Choroid plexus epithelial cell (primary cell): Measurements from ENCODE around the gene XG.
"Not testable (repeated sequence)": the region's sequence is repeated elsewhere in the genome, so short reads cannot be mapped to it uniquely, and the experiment has no call there.

Experiments
- DNase-seq: peaks from one replicate; pipeline ENCODE4 v3.0.0-alpha.2; 2010; ENCODE audit warnings: low read depth
- H3K4me3 ChIP-seq: 2 replicates; pipeline ENCODE4 v1.5.1; 2011; ENCODE audit warnings: low read depth, mild to moderate bottlenecking, control low read depth, low read length, moderate library complexity
- CTCF ChIP-seq: conservative IDR thresholded peaks from 2 replicates; pipeline ENCODE4 v1.5.1; 2011; ENCODE audit warnings: low read depth, mild to moderate bottlenecking, control low read depth, inconsistent platforms, low read length, moderate library complexity

Gene XG

GRCh38 chrX:2751291-2751690 is 549 bp upstream of the XG start:
- TF ChIP-seq CTCF, result no peak
- H3K4me3 ChIP-seq, result no peak overlapping the region
- DNase-seq, result no peak

GRCh38 chrX:2752441-2752840 is 601 bp downstream of the XG start:
- not testable (repeated sequence) for H3K4me3 ChIP-seq, DNase-seq

GRCh38 chrX:2755163-2755715 is 3.4 kb downstream of the XG start:
- not testable (repeated sequence) for H3K4me3 ChIP-seq, DNase-seq

GRCh38 chrX:2756548-2756947 is 4.7 kb downstream of the XG start:
- no peak for DNase-seq
- no peak for TF ChIP-seq CTCF
- no peak overlapping the region for H3K4me3 ChIP-seq

- no peak for DNase-seq
- H3K4me3 ChIP-seq, result no peak overlapping the region
- TF ChIP-seq CTCF, result no peak
These were observed 9.4 kb downstream of the XG start for GRCh38 chrX:2761246-2761645.

GRCh38 chrX:2762671-2763070 is 10.8 kb downstream of the XG start:
- DNase-seq, H3K4me3 ChIP-seq: not testable (repeated sequence)

GRCh38 chrX:2764766-2765548 is 13.1 kb downstream of the XG start:
- DNase-seq, H3K4me3 ChIP-seq: not testable (repeated sequence)

GRCh38 chrX:2765549-2765830 is 13.7 kb downstream of the XG start:
- no peak for TF ChIP-seq CTCF
- DNase-seq, result no peak

GRCh38 chrX:2766906-2767305 is 15.1 kb downstream of the XG start:
- peak; percentile 17 for DNase-seq
- H3K4me3 ChIP-seq, result no peak overlapping the region
- TF ChIP-seq CTCF, result no peak

More at GRCh38 chrX:2765549-2765830, 13.7 kb downstream of the XG start:
- H3K4me3 ChIP-seq, result no peak overlapping the region
